ENCODE results near the gene CD72. TPM values are rescaled to one million over a fixed set of nuclear protein-coding genes. Genes with fewer than 3 reads are reported as not detected.
"Not testable (repeated sequence)": the region's sequence is repeated elsewhere in the genome, so short reads cannot be mapped to it uniquely, and the experiment has no call there.

Gene CD72
- total and polyA plus RNA-seq, 7 donors, result 0.36 to 42.1 (median 1.2) TPM

DNA sequence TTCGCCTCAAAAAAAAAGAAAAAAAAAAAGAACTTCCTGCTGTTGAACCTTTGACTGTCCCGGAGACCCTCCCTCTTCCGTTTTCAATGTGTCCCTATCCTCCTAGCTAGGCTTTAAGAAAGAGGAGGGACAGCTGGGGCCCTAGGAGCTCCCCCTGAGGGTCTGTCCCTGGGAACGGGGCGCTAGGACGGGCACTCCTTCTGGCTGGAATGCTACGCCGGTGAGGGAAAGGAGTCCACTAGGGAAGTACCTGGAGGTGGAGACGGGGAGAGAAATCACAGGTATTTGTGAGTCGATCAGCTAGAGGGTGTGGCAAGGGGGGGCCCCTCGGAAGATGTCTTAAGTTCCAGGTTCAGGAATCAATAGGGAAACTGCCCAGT, 27.9 kb upstream of the CD72 start:
- peaks cover 0 to 13% (median 11%) of the 10 kb centered on the region in 4 donors for H3K4me1 ChIP-seq
- 0 to 1% methylated on average over 11 of the region's 11 CpGs for WGBS, 2 donors

DNA sequence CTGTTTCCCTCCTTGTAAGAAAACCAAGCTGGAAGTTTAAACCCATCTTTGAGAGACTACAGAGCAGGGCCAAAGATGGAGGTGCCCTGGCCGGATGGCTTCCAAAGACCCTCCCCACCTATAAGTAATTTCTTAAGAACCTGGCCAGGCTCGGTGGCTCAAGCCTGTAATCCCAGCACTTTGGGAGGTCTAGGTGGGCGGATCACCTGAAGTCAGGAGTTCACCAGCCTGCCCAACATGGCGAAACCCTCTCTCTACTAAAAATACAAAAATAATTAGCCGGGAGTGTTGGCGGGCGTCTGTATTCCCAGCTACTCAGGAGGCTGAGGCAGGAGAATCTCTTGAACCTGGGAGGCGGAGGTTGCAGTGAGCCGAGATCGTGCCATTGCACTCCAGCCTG, 27.5 kb upstream of the CD72 start:
- H3K27me3 ChIP-seq, H3K9me3 ChIP-seq, H3K36me3 ChIP-seq, DNase-seq: not testable (repeated sequence)
- 21 to 33% methylated on average over 10 of the region's 10 CpGs for WGBS, 2 donors
- Histone ChIP-seq H3K4me3 (peak overlapping the region; percentile 38 to 63 (median 56)), H3K27ac (peak overlapping the region; percentile 77 to 90 (median 87)), H3K4me1 (peaks cover 0 to 13% (median 11%) of the 10 kb centered on the region in 4 donors)
- intact Hi-C loops (cut with DNase I), result loop anchor here (2.0 to 10.0 kb wide), 4 partner anchors 41 to 239 kb away; partner anchors contain the start of genes GBA2, RGP1 and TESK1

More for the DNA sequence above, 27.9 kb upstream of the CD72 start:
- TF ChIP-seq POLR2AphosphoS5 (IDR thresholded peaks at IDR 0.05), result no peak
- TF ChIP-seq, protein P1, sequence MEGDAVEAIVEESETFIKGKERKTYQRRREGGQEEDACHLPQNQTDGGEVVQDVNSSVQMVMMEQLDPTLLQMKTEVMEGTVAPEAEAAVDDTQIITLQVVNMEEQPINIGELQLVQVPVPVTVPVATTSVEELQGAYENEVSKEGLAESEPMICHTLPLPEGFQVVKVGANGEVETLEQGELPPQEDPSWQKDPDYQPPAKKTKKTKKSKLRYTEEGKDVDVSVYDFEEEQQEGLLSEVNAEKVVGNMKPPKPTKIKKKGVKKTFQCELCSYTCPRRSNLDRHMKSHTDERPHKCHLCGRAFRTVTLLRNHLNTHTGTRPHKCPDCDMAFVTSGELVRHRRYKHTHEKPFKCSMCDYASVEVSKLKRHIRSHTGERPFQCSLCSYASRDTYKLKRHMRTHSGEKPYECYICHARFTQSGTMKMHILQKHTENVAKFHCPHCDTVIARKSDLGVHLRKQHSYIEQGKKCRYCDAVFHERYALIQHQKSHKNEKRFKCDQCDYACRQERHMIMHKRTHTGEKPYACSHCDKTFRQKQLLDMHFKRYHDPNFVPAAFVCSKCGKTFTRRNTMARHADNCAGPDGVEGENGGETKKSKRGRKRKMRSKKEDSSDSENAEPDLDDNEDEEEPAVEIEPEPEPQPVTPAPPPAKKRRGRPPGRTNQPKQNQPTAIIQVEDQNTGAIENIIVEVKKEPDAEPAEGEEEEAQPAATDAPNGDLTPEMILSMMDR (IDR thresholded peaks at IDR 0.05), result peak in 1 of 4 experiments; percentile 26
- no peak for DNase-seq
- Histone ChIP-seq H3K27ac (peak overlapping the region; percentile 77 to 90 (median 87)), H3K4me3 (peak overlapping the region; percentile 38 to 63 (median 56)), H3K36me3 (no peaks in the 10 kb centered on the region), H3K27me3 (no peaks in the 10 kb centered on the region), H3K9me3 (no peaks in the 10 kb centered on the region)
- intact Hi-C loops (cut with DNase I), result loop anchor here (2.0 to 10.0 kb wide), 4 partner anchors 41 to 239 kb away; partner anchors contain the start of genes GBA2, RGP1 and TESK1

DNA sequence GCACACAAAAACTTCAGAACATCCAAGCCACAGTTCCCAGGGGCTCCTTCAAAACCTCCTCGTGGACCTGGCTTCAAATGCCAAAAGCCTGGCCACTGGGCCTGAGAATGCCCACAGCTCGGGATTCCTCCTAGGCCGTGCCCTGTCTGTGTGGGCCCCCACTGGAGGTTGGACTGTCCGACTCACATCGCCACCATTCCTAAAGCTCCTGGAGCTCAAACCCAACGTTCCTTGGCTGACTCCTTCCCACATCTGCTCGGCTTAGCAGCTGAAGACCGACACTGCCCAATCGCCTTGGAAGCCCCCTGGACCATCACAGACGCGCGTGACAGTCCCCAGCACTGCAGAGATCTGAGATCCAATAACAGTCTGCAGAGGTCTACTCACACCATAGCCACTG, 24.8 kb upstream of the CD72 start:
- no peaks in the 10 kb centered on the region for H3K36me3 ChIP-seq
- H3K27ac ChIP-seq, result no peak overlapping the region
- H3K4me3 ChIP-seq, result no peak overlapping the region
- no peak for DNase-seq
- peaks cover 0 to 13% (median 11%) of the 10 kb centered on the region in 4 donors for H3K4me1 ChIP-seq
- H3K27me3 ChIP-seq, result no peaks in the 10 kb centered on the region
- WGBS, 2 donors, result 95 to 96% methylated on average over 12 of the region's 12 CpGs
- intact Hi-C loops (cut with DNase I), result loop anchor here (10.0 kb wide), 1 partner anchor 242 kb away; no protein-coding TSS in a partner anchor
- no peak for TF ChIP-seq POLR2AphosphoS5 (IDR thresholded peaks at IDR 0.05)
- no peak for TF ChIP-seq POLR2A (IDR thresholded peaks at IDR 0.05)
- TF ChIP-seq EP300 (IDR thresholded peaks at IDR 0.05), result no peak
- TF ChIP-seq, protein P1 (IDR thresholded peaks at IDR 0.05), result no peak
- H3K9me3 ChIP-seq, result no peaks in the 10 kb centered on the region

DNA sequence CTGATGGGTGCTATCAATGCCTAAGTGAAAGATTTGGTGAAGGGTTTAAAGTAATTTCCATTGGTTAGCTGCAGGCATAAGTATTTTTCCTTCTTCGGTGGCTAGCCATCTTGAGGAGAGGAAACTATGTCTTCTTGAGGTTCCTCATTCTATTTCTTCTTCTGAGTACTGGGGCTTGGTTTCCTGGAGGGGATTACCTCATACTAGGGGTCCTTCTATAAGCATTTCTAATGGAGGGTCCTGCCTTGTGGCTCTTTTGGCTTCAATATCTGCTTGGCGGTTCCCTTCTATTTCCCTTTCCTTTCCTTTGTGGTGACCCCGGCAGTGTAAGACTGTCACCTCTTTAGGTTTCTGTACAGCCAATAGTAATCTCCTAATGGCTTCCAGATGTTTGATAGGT, 23.3 kb upstream of the CD72 start:
- H3K27ac ChIP-seq, H3K4me3 ChIP-seq, H3K4me1 ChIP-seq, H3K36me3 ChIP-seq, H3K9me3 ChIP-seq, DNase-seq, H3K27me3 ChIP-seq: not testable (repeated sequence)
- WGBS, 2 donors, result 80 to 92% methylated on average over 3 of the region's 3 CpGs
- intact Hi-C loops (cut with DNase I), result loop anchor here (10.0 kb wide), 1 partner anchor 243 kb away; no protein-coding TSS in a partner anchor

DNA sequence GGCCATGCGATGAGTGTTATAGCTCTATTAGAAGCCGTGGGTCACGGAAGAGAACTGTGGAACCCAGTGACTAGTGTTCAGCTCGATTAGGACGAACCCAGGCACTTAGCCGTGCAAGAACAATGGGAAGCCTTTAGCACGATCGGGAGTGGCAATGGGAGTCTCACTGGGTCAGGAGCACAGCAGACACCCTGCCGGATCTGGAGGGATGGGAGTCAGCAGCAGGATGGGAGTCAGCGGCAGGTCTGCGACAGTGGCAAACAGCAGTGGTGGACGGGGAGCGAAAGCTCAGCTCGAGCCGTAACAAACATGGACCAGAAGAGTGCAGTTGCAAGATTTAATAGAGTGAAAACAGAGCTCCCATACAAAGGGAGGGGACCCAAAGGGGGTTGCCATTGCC, 22.2 kb upstream of the CD72 start:
- 97 to 98% methylated on average over 15 of the region's 15 CpGs for WGBS, 2 donors
- intact Hi-C loops (cut with DNase I), result loop anchor here (10.0 kb wide), 1 partner anchor 244 kb away; no protein-coding TSS in a partner anchor
- not testable (repeated sequence) for H3K4me3 ChIP-seq, H3K27me3 ChIP-seq, H3K9me3 ChIP-seq, H3K27ac ChIP-seq, H3K4me1 ChIP-seq, H3K36me3 ChIP-seq
- DNase-seq, result peak; percentile 52

DNA sequence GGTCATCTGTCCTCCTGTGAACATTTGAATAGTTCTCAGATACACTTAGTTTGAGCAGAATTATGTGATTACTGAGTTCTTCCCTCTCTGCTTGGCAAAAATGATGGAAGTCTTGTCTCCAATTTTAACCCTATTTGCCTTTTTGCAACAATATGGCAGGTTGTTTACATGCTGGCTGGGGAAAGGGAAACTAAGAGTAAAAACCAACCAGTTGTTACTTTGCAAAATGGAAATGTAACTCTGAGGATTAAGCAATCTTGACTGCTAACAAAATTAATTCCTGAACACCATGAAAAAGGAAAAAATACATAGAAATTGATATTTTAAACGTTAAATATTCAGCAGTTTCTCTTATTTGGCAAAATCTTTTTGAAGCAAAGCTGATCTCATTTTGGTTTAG, 21.4 kb upstream of the CD72 start:
- Histone ChIP-seq H3K36me3 (no peaks in the 10 kb centered on the region), H3K9me3 (no peaks in the 10 kb centered on the region), H3K4me1 (no peaks in the 10 kb centered on the region), H3K27me3 (no peaks in the 10 kb centered on the region), H3K4me3 (no peak overlapping the region), H3K27ac (no peak overlapping the region)
- DNase-seq, result no peak
- intact Hi-C loops (cut with DNase I), result loop anchor here (10.0 kb wide), 1 partner anchor 245 kb away; no protein-coding TSS in a partner anchor
- TF ChIP-seq POLR2AphosphoS5 (IDR thresholded peaks at IDR 0.05) (no peak), POLR2A (IDR thresholded peaks at IDR 0.05) (no peak), EP300 (IDR thresholded peaks at IDR 0.05) (no peak)
- TF ChIP-seq, protein P1 (IDR thresholded peaks at IDR 0.05), result no peak
- 90 to 92% methylated on average over 1 of the region's 1 CpG for WGBS, 2 donors

DNA sequence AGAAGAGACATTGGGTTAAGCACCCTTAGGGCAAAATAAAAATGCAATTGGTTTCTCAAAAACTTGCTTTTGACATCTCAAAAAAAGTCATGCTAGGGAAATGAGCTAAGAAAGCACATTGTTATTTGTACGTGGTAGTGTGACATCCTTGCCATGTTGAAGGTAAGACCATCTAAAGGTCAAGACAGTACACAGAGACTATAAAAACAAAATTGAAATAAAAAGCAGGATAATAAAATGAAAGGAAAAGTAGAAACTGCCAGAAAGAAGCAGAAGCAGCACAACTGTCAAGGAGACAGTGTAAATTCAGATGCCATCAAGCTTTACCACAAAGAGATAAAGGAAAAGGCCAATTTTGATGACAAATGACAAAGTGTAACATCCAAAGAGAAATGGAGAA, 21.0 kb upstream of the CD72 start:
- DNase-seq; H3K36me3 ChIP-seq; intact Hi-C loops (cut with DNase I); H3K27me3 ChIP-seq; H3K4me1 ChIP-seq; H3K27ac ChIP-seq; H3K9me3 ChIP-seq; H3K4me3 ChIP-seq: not testable (repeated sequence)
- 45 to 64% methylated on average over 1 of the region's 1 CpG for WGBS, 2 donors

DNA sequence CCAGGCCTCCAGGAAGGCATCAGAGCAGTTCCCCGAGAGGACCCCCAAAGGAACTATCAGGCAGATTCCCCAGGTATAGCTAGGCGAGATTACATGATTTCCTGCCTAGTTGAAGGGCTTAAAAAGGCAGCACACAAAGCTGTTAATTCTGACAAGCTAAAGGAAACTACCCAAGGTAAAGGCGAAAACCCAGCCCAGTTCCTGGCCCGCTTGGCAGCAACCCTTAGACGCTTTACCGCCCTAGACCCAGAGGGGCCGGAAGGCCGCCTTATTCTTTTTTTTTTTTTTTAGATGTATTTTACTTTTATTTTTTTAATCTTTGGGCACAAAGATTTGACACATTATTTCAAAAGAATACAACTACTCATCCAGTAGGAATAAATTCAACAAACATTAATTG, 20.5 kb upstream of the CD72 start:
- H3K27ac ChIP-seq; H3K27me3 ChIP-seq; intact Hi-C loops (cut with DNase I); H3K4me1 ChIP-seq; H3K4me3 ChIP-seq; H3K9me3 ChIP-seq; H3K36me3 ChIP-seq: not testable (repeated sequence)
- 50 to 81% methylated on average over 7 of the region's 8 CpGs for WGBS, 2 donors
- peak; percentile 13 for DNase-seq

DNA sequence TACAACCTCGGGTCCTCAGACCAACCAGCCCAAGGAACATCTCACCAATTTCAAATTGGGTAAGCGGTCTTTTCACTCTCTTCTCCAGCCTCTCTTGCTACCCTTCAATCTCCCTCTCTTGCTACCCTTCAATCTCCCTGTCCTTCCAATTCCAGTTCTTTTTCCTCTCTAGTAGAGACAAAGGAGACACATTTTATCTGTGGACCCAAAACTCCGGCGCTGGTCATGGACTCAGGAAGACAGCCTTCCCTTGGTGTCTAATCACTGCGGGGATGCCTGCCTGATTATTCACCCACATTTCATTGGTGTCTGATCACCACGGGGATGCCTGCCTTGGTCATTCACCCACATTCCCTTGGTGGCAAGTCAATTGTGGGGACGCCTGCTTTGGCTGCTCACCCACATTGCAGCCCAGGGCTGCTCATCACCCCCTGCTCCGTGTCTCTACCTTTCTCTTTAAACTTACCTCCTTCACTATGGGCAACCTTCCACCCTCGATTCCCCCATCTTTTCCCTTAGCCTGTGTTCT, 19.3 kb upstream of the CD72 start:
- WGBS, 2 donors, result 94 to 96% methylated on average over 9 of the region's 9 CpGs
- H3K36me3 ChIP-seq; H3K4me1 ChIP-seq; intact Hi-C loops (cut with DNase I); H3K9me3 ChIP-seq; H3K4me3 ChIP-seq; H3K27me3 ChIP-seq; H3K27ac ChIP-seq: not testable (repeated sequence)
- peak; percentile 36 for DNase-seq

DNA sequence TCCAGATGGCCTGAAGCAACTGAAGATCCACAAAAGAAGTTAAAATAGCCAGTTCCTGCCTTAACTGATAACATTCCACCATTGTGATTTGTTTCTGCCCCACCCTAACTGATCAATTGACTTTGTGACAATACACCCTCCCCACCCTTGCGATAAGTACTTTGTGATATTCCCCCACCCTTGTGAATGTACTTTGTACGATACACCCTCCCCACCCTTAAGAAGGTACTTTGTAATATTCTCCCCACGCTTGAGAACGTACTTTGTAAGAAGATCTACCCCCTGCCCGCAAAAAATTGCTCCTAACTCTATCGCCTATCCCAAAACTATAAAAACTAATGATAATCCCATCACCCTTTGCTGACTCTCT, 18.6 kb upstream of the CD72 start:
- H3K36me3 ChIP-seq; H3K9me3 ChIP-seq; H3K27me3 ChIP-seq; H3K4me1 ChIP-seq; intact Hi-C loops (cut with DNase I); DNase-seq; H3K4me3 ChIP-seq: not testable (repeated sequence)
- H3K27ac ChIP-seq, result peak overlapping the region in 2 of 4 donors; percentile 7 to 22
- 91 to 95% methylated on average over 6 of the region's 6 CpGs for WGBS, 2 donors

Data from sigmoid colon (tissue), 7 donors.